Measurements from ENCODE around the gene MPPE1.

DNA sequence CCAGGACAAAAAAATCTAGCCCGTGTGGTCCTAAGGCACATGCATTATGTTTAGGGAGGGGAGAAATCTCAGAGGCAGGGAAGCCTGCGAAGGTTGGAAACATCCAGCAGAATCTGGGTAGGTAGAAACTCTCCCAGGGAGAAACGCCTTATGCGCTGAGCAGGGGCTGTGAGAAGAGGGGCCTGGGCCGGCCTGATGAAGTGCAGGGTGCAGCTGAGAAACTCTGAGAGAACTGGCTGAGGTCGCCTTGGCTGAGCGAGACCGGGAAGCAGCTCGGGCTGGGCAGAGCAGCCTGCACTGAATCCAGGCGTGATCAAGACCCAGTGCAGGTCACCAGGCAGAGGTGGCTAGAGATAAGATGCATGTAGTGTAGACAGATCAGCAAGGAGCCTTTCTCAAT, 41.8 kb downstream of the MPPE1 start:
- TF ChIP-seq CREB3L1 (IDR thresholded peaks at IDR 0.05; ENCODE audit: borderline replicate concordance, low read depth) = no peak
- TF ChIP-seq, protein P1, sequence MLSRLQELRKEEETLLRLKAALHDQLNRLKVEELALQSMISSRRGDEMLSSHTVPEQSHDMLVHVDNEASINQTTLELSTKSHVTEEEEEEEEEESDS (CRISPR knock-in tag; IDR thresholded peaks at IDR 0.05) = no peak
- no peak for TF ChIP-seq UBTF (IDR thresholded peaks at IDR 0.05; ENCODE audit: borderline replicate concordance in 1 of 2, low read depth in 2 of 2, low read length in 2 of 2)
- TF ChIP-seq FOS (IDR thresholded peaks at IDR 0.05; ENCODE audit: extremely low read depth, insufficient read length) = no peak
- no peak for TF ChIP-seq PTTG1 (tag; IDR thresholded peaks at IDR 0.05; ENCODE audit: low read depth)
- no peak for TF ChIP-seq MYNN (IDR thresholded peaks at IDR 0.05)
- no peak for TF ChIP-seq MYNN (CRISPR knock-in tag; IDR thresholded peaks at IDR 0.05)
- TF ChIP-seq TCF7L2 (IDR thresholded peaks at IDR 0.05; ENCODE audit: low read depth, low read length) = no peak
- TF ChIP-seq ZKSCAN3 (CRISPR knock-in tag; IDR thresholded peaks at IDR 0.05) = no peak
- no peak for TF ChIP-seq ARNT (IDR thresholded peaks at IDR 0.05)
- no peak for TF ChIP-seq RBFOX2 (IDR thresholded peaks at IDR 0.05; ENCODE audit: low read depth, low read length)
